Left hindlimb (tissue), 1 donor: ENCODE measurements around the gene CAMK1G.

Source experiments
- DNase-seq: peaks from one replicate; pipeline ENCODE4 v3.0.0-alpha.2; 2018

The CAMK1G gene

GRCh38 chr1:209583408-209583807 is at the start of gene CAMK1G:
Gene CAMK1G, plus strand, starts transcription at chr1:209583714. Its CDS starts 11,270 bp downstream, at chr1:209594984.
- no peak for DNase-seq

GRCh38 chr1:209534496-209535250 is 48.8 kb upstream of the CAMK1G start:
- DNase-seq, result no peak

- DNase-seq, result no peak
Measured at GRCh38 chr1:209536843-209537242, 46.7 kb upstream of the CAMK1G start.

- DNase-seq, result no peak
Measured at GRCh38 chr1:209537336-209538114, 46.0 kb upstream of the CAMK1G start.

DNA sequence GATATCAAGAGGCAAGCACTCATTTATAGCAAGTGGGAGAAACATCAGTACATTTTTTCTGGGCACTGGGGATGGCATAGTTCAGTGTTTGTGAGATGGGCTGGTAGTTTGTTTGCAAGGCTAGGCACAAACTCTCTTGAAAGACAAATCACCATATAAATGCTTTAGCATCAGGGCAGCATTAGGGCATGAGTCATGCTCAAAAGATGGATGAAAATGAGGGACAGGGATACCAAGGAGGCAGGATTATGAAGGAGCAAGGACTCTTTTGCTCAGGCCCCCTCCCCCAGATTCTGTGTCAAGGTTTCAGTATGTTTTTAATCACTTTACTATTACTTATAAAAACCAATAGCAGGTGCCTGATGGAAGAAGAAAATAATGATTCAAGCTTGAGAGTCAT is 43.9 kb upstream of the CAMK1G start:
- no peak for DNase-seq

- DNase-seq, result no peak
Measured at GRCh38 chr1:209542585-209542984, 40.9 kb upstream of the CAMK1G start.

- DNase-seq, result no peak
Measured at GRCh38 chr1:209544098-209544497, 39.4 kb upstream of the CAMK1G start.

DNA sequence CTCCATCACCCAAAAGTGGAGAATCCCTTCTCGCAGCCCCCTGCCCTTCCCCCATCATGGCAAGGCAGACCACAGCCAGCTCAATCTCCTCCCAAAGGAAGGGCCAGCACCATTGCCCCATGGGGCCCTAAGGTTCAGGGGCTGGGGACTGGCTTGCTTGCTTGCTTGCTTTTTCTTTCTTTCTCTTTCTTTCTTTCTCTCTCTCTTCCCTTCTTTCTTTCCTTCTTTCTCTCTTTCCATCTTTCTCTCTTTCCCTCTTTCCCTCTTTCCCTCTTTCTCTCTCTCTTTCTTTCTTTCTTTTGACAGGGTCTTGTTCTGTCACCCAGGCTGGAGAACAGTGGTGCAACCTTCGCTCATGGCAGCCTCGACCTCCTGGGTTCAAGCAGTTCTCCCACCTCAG is 38.1 kb upstream of the CAMK1G start:
- DNase-seq, result no peak

DNA sequence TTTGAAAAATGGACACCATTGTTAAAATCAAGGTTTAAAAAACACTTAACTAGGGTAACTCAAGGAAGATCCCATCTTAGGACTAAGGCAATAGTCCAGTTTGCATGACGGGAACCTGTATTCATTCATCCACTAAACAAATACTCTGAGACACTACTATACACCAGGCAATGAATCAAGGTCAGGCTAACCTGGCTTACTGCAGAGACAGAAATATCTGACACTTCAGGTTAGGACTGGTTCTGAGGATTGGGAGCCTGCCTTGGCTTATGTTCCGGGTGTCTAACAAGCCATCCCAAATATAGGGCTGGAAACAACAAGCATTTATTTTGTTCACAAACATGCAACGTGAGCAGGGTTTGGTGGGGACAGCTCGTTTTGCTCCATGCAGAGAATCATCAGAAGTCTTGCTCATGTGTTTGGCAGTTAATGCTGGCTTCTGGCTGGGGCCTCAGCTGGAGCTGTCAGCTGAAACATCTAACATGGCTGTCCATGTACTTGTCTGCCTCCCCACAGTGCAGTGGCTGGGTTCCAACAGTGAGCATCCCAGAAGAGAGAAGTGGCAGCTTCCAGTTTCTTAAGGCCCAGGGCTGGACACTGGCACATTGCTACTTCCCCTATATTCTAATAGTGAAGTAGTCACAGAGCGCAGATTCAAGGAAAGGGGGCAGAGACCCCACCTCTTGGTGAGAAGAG is 37.0 kb upstream of the CAMK1G start:
- DNase-seq, result no peak

- DNase-seq, result no peak
Measured at GRCh38 chr1:209547626-209548025, 35.9 kb upstream of the CAMK1G start.

DNA sequence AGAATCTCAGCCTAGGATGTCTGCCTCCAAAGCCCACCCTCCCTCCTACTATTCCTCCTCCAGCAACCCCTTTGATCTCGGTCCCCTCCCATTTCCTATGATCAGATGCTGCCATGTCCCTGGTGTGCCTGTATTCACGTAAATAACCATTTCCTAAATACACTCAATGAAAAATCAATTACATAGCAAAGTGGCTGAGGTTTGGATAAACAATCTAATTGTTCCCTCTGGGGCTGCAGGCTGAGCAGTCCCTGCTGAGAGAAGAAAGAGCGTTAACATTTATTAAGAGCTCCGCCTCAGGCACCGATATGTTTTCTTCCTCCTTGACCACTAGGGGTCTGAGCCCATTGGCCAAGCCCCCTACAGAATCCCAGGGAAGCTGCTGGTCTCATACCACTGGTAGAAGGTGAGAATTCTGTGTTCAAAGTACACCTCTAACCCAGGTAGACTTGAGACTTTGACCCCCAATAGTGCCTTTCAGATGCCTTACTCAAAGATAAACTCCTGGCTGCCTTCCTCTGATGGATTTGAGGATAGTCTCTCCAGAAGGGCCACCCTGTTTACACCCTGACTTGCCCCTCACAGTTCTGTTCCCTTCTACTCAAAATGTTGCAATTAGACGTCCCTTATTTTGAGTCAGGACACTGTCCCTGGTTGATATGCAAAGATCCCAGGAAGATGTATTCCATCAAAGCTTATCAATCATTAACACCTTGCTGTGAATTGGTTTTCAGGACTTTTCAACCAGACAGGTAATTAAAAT is 33.9 kb upstream of the CAMK1G start:
- DNase-seq, result no peak

- no peak for DNase-seq
Measured at GRCh38 chr1:209550519-209550918, 33.0 kb upstream of the CAMK1G start.

DNA sequence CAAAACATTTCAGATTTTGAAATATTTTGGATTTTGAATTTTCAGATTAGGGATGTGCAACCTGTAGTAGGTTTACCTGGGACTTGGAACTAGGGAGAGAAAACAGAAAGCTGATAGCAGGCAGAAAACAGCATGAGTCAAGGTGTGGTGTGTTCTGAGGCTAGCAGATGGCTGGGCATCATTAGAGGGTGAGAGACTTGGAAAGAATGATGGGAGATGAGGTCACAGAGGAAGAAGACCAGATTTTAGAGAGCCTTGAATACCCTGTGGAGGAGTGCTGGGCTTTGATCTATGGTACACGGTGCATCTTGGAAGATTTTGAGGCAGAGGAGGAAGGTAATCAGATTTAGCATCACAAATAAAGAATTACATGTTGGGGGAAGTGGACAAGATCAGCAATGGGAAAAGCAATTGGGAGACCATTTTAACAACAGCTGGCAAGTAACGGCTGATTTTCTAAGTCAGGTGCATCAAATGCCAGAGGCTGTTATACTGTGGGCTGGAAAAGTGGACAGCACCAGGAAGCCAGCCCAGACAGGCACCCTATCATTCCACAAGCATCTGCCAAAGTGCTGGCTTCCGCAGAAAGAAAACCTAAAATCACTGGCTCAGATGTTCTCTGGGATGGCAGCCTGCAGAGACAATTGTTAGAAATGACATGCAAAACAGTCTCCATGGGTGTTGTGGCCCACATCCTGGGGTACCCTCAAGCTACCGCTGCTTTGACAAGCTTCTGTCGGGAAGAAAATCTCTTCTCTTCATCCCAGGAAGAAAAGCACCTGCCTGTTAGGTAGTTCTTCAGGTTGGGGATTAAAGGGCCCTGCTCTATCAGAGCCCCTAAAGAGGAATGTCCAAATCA is 30.9 kb upstream of the CAMK1G start:
- no peak for DNase-seq

DNA sequence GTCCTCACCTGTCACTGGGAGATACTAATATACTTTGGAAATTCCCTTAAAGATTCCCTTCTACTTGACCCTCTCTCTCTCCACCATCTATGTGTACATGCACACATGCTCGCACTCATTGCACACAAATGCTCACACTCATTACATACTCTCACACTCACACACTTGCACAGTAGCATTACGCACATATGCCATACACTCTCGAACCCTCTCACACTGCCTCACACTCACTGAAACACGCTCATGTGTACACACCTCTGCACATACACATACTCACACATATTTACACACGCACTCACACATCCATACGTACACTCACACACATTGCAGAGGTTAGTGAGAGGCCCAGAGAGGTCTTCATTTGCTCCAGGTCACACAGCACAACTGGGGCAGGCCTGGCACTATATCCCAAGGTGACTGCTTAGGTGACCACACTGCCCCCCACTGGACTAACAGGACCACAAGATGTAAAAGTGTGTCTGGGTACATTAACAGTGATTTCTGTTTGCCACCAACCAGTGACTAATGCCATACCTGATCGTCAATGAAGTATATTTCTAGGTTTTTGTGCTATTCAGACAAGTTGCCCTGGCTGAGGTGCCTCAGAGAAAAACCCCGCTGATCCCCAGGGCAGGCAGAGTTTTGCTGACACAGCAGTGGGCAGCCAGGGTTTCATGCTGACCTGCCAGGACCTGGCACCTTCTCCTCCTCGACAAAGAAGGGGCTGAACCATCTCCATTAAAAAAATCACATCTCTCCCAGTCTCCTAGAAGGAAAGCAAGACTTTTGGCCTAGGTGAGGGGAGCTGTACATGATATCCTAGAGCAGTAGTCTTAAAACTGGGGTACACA is 28.5 kb upstream of the CAMK1G start:
- no peak for DNase-seq

DNA sequence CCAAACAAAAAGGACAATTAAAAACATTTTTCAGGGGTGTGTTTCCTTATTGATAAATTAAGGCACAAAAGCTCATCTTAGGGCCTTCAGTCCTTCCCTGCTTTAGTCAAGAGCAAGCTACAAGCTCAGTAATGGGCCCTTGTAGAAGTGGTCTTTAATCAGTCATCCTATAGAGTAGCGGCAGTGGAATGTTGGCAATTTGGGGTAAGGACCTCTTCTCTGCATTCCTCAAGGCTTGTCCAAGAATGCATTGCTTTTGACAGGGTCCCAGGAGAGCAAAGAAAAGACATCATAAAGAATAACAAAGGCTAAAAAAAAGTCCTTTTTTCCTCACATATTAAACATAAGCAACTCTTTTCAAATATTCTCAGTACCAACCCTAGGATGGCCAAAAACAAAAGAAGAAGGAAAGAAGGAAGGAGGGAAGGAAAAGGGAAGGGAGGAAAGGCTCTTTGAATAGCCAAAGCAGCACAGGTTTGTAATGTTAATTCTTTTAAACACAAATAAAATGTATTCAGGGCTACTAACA is 27.3 kb upstream of the CAMK1G start:
- DNase-seq, result no peak

DNA sequence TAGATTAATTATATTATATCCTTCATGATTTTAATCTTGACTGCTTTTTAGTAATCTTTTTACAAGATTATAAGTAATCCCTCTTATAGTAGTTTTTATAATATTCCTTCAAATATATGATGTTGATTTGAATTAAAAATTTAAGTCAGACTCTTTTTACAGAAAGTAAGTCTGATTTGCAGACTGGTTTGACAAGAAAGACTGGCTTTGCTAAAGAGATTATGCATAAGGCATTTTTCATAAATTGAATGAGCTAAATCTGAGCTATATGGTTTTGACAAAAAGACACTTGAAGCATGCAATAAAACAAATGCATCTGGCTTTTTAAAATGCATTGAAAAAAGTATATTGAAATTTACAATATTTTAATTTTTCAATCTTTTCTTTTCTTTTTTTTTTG is 26.3 kb upstream of the CAMK1G start:
- DNase-seq, result no peak

GRCh38 chr1:209560529-209560928 is 23.0 kb upstream of the CAMK1G start:
- DNase-seq, result no peak

DNA sequence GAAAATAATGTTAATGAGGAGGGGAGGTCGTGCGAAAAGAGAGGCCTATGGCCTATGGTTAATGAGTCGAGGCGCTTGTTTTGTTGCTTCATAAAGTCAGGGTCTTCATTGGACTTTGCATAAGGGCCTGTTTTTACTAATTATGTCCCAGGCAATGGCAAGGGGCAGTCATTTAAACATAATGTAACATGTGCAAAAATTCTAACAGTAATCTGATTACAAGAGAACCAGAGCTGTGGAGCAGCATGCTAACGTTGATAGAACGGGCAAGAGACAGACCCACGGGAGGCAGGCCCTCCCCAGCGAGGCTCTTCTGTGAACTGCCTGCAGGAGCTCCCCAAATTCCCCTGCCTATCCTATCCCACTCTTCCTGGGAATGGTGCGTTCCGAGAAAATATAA is 22.6 kb upstream of the CAMK1G start:
- no peak for DNase-seq

- no peak for DNase-seq
Measured at GRCh38 chr1:209561532-209561931, 22.0 kb upstream of the CAMK1G start.

DNA sequence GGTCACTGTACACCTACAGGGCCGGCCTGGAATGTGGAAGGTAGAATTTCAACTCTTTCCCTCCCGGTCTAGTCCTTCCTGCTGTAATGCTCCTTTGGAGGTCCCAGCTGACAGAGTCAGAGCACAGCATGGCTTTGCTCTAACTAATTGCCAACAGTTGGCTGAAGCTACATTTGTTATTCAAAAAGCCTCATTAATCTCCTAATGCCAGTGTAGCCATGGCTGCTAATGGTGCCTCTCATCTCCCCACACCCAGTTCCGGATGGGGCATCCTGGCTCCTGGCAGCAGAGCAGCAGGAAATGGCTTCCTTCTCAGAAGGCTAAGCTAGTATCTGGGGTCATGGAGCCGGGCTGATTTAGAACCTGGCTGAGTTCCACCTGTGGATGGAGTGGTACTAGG is 18.7 kb upstream of the CAMK1G start:
- DNase-seq, result no peak
